Astrocyte of the spinal cord (primary cell): ENCODE data around the gene OAS2.

Experiments
- DNase-seq: peaks from one replicate; pipeline ENCODE4 v3.0.0; 2011; ENCODE audit warnings: low read depth, low spot score
- H3K4me3 ChIP-seq: 2 replicates; pipeline ENCODE4 v1.5.1; 2011; ENCODE audit warnings: low read depth, mild to moderate bottlenecking, low read length, moderate library complexity
- in situ Hi-C: cut with HindIII; loops from 2 replicates; pipeline ENCODE4 v1.10.0; 2017; ENCODE audit warnings: low sequenced_read_pairs
- TF ChIP-seq, protein P1 (sequence below): IDR thresholded peaks from 2 replicates; pipeline ENCODE4 v1.5.1; 2012; ENCODE audit warnings: low read depth, mild to moderate bottlenecking, low read length, inconsistent platforms

OAS2 gene

DNA sequence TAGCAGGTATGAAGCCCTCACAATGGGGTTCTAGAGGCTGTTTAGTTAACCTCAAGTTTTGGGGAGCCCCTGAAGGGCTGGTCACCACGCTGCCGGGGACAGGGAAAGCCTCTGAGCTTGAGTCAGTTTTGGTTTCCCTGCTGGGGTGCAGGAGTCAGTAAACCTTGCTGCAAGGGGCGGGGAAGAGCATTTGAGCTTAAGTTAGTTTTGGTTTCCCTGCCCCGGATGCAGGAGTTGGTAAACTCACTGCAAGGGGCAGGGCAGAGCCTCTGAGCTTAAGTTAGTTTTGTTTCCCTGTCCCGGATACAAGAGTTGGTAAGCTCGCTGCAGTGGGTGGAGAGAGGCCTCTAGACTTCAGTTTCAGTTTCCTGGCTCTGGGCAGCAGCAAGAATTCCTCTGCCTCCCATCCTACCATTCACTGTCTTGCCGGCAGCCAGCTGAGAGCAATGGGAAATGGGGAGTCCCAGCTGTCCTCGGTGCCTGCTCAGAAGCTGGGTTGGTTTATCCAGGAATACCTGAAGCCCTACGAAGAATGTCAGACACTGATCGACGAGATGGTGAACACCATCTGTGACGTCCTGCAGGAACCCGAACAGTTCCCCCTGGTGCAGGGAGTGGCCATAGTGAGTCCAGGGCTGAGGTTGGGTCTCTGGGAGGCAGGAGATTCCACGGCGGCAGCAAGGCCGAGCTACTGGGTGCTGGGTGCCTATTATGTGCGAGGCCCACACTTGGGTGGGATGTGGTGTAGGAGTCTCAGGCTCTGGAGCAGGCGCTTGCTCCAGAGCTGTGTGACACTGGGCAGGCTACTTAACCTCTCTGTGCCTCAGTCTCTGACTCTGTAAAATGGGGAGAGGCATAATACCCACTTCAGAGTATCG is at the start of gene OAS2:
Gene OAS2, plus strand, starts transcription at position 357 of the 878 bp plus-strand sequence. Its CDS starts 90 bp downstream, at position 447.
- in situ Hi-C loops, result no loop called here
- DNase-seq, result peak; percentile 48
- H3K4me3 ChIP-seq, result no peak within 1 kb of the TSS
- TF ChIP-seq, protein P1, sequence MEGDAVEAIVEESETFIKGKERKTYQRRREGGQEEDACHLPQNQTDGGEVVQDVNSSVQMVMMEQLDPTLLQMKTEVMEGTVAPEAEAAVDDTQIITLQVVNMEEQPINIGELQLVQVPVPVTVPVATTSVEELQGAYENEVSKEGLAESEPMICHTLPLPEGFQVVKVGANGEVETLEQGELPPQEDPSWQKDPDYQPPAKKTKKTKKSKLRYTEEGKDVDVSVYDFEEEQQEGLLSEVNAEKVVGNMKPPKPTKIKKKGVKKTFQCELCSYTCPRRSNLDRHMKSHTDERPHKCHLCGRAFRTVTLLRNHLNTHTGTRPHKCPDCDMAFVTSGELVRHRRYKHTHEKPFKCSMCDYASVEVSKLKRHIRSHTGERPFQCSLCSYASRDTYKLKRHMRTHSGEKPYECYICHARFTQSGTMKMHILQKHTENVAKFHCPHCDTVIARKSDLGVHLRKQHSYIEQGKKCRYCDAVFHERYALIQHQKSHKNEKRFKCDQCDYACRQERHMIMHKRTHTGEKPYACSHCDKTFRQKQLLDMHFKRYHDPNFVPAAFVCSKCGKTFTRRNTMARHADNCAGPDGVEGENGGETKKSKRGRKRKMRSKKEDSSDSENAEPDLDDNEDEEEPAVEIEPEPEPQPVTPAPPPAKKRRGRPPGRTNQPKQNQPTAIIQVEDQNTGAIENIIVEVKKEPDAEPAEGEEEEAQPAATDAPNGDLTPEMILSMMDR, result no peak

DNA sequence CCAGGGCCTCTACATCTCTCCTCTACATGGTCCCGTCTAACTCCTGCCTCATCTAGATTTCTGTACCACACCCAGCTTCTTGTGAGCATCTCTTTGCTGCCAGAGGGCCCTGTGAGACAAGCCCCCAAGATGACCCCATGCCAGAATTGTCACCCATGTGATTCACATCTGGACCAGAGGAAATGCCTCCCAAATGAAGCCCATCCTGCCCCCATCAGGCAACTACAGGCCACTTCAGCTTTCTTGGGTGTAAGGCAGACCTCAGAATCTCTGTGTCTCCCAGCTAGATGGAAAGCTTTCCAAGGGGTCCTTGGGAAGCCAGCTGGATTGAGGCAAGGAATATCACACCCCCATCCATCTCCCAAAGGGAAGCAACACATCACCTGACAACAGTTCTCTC is 49.3 kb upstream of the OAS2 start:
- in situ Hi-C loops, result no loop called here
- TF ChIP-seq, protein P1, result no peak
- no peak for DNase-seq
- H3K4me3 ChIP-seq, result no peak overlapping the region

DNA sequence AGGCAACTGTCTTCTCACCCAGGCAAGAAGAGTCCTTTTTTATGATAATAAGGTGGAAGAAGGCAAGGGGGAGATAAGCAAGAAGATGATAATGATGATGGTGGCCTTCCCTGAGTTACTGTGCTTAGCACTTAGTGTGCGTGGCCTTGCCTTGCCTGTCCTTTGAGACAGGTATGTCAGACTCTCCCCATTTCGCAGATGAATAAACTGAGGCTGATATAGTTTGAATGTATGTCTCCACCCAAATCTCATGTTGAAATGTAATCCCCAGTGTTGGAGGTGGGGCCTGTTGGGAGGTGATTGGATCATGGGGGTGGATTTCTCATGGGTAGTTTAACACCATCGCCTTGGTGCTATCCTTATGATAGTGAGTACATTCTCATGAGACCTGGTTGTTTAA is 48.6 kb upstream of the OAS2 start:
- in situ Hi-C loops, result no loop called here
- no peak overlapping the region for H3K4me3 ChIP-seq
- TF ChIP-seq, protein P1, result no peak
- no peak for DNase-seq

GRCh38 chr12:112930350-112930749 is 48.0 kb upstream of the OAS2 start:
- in situ Hi-C loops, result no loop called here
- DNase-seq, result no peak
- H3K4me3 ChIP-seq, result no peak overlapping the region
- TF ChIP-seq, protein P1, result no peak

- DNase-seq, result no peak
- in situ Hi-C loops, result no loop called here
- H3K4me3 ChIP-seq, result no peak overlapping the region
- TF ChIP-seq, protein P1, result no peak
Observed at GRCh38 chr12:112932485-112933128, 45.7 kb upstream of the OAS2 start.

DNA sequence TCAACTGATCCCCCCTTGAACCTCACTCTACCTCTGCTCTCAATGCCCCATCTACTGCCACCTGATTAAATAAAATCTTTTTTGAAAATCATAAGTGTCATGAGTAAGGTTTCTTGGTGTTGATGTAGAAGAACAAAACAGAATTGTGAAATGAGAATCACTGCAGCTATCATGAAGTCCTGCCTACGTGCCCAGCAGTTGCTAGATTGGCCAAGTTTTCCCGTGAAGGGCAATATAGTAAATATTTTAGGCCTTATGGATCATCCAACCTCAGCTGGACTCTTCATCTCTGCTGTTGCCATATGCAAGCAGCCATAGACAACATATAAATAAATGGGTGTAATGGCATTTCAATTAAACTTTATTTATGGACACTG is 45.2 kb upstream of the OAS2 start:
- in situ Hi-C loops, result no loop called here
- DNase-seq, result no peak
- TF ChIP-seq, protein P1, result no peak
- no peak overlapping the region for H3K4me3 ChIP-seq
